Fibroblast of villous mesenchyme (primary cell): ENCODE results near the gene COL15A1. TPM values are rescaled to one million over a fixed set of nuclear protein-coding genes. Genes with fewer than 3 reads are reported as not detected.

Experiments used
- DNase-seq: peaks from one replicate; pipeline ENCODE4 v3.0.0-alpha.2; 2010; ENCODE audit warnings: low read depth
- H3K4me3 ChIP-seq: 2 replicates; pipeline ENCODE4 v1.5.1; 2011; ENCODE audit warnings: low read depth, mild to moderate bottlenecking, low read length
- total RNA-seq: library from RNA; depleted of rRNA; stranded (reverse); fragments of >200 nt; gene quantifications from 2 replicates; pipeline ENCODE4 v1.2.3, GENCODE V29; 2012
- TF ChIP-seq, protein P1 (sequence below): IDR thresholded peaks from 2 replicates; pipeline ENCODE4 v1.5.1; 2012; ENCODE audit warnings: low read depth, mild to moderate bottlenecking, low read length; ENCODE audit not compliant: insufficient read depth

Gene COL15A1
- total RNA-seq, 1 donor, result 1.7 TPM

DNA sequence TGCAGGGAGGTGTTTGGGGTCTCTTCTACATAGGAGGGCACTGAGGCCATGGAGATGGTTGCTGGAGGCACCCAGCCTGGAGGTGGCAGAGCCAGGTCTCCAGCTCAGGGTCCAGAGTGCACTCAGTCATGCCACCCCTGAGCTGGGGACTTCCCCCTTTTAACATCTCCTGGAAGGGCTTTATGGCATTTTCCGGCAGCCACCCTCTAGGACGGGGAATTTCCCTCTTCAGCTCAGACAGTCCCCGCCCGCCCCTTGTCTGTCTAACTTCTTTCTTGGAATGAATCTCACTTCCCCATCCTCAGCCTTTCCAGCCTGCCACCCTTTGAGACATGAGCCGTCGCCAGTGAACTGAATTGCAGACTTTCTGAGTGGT lies 49.9 kb downstream of the COL15A1 start:
- TF ChIP-seq, protein P1, sequence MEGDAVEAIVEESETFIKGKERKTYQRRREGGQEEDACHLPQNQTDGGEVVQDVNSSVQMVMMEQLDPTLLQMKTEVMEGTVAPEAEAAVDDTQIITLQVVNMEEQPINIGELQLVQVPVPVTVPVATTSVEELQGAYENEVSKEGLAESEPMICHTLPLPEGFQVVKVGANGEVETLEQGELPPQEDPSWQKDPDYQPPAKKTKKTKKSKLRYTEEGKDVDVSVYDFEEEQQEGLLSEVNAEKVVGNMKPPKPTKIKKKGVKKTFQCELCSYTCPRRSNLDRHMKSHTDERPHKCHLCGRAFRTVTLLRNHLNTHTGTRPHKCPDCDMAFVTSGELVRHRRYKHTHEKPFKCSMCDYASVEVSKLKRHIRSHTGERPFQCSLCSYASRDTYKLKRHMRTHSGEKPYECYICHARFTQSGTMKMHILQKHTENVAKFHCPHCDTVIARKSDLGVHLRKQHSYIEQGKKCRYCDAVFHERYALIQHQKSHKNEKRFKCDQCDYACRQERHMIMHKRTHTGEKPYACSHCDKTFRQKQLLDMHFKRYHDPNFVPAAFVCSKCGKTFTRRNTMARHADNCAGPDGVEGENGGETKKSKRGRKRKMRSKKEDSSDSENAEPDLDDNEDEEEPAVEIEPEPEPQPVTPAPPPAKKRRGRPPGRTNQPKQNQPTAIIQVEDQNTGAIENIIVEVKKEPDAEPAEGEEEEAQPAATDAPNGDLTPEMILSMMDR, result no peak
- no peak overlapping the region for H3K4me3 ChIP-seq
- DNase-seq, result no peak

DNA sequence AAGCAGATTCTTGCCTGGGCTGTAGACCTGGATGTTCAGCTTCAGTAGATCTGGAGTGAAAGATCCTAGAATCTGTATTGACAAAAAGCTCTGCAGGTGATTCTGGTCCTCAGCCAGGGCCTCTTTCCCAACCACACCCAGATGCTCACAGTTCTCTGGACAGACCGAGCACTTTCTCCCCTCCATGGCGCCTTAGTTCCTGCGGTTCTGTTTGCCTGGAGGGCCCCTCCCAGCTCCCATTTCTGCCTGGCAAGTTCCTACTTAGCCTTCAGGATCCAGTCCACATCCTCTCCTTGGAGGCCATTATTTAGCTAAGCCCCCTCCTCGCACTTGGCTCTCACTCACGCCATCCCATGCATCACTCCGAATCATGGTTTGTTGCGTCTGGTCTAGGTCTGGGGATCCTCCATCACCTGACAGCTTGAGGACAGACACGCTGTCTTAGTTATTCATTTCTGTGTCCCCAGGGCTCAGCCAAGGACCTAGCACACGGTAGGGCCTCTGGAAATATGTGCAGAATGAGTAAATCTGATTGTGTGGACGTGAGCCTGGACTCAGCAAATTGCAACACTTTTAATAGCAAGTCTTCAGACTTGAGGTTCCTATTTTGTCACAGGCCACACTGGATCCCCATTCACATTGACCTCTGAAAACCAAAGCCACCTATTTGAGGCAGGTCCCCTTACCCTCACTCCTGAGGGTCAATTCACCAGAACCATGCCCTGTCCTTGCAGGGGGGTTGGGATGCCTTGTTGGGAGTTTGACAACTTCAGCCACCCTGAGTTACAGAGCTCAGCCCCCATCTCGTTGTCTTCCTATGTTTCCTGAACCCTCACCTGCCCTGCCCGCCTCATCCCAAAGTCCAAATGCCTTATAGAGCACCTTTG lies 50.7 kb downstream of the COL15A1 start:
- no peak for DNase-seq
- TF ChIP-seq, protein P1, result no peak

DNA sequence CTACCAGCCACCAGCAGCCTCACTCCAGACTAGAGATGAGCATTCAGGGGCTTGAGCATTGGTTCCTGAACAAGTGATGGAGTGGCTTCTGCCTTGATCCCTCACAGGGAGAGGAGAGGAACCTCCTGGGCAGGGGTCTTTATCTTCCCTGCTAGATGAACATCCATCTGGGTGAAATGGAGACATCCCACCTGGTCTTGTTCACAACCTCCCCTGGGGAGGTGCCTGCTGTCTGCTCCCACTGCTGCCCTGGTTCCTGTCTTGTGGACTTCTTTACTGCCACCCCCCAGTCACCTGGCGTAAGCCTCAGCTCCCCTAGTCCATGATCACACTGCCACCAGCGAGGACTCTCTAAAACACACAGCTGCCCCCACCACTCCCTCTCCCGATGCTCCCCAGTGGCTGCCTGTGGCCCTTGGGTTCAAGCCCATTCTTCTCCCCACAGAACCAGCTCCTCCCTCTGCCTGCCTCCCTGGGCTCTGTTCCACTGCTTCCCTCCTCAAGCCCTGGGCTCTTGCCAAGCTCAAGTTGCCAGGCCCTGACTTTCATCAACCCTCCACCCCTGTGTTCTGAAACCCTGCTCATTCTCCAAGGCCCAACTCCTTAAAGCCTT lies 51.5 kb downstream of the COL15A1 start:
- DNase-seq, result no peak
- TF ChIP-seq, protein P1, result no peak
- H3K4me3 ChIP-seq, result no peak overlapping the region

More for the DNA sequence above, 50.7 kb downstream of the COL15A1 start:
- no peak overlapping the region for H3K4me3 ChIP-seq

DNA sequence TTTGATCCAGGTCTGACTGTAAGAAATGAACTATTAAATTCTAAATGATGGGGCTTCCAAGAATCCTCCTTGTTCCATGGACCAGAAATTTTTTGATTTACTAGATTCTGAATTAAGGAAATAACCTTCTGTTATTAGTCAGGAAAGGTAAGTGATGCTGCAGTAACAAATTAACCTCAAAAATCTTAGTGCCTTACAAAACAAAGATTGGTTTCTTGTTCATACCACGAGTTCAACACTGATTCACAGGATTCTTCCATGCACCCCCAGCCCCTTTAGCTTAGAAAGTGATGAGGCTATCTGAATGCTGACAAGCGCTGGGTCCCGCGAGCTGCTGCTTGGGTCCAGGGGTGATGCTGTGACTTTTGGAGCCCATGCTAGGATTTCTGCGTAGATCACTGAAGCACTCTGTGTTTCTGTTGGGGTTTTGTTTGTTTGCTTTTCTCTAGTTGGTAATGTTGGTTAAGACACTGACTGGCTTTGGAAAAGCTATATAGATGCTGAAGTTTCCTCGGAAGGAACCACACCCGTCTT lies 52.3 kb downstream of the COL15A1 start:
- TF ChIP-seq, protein P1, result no peak
- no peak for DNase-seq
- H3K4me3 ChIP-seq, result no peak overlapping the region

DNA sequence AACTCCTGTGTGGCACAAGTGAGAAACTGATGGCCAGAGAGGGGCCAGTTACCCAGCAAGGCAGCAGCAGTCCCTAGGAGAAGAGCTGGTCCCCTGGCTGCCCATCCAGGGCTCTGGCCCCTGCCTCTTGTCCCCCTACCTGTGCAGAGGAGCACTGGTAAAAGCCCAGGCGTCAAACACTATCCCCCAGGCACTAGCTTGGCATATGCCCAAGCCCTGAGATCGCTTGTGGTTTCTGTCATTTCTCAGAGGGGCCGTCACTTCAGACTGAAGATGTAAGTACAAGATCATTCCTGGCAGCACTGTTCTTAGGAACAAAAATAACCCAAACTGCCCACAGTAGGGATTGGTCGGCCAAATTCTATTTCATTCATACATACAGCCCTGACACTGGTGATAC lies 53.9 kb downstream of the COL15A1 start:
- TF ChIP-seq, protein P1, result no peak
- DNase-seq, result peak; percentile 74
- H3K4me3 ChIP-seq, result no peak overlapping the region

DNA sequence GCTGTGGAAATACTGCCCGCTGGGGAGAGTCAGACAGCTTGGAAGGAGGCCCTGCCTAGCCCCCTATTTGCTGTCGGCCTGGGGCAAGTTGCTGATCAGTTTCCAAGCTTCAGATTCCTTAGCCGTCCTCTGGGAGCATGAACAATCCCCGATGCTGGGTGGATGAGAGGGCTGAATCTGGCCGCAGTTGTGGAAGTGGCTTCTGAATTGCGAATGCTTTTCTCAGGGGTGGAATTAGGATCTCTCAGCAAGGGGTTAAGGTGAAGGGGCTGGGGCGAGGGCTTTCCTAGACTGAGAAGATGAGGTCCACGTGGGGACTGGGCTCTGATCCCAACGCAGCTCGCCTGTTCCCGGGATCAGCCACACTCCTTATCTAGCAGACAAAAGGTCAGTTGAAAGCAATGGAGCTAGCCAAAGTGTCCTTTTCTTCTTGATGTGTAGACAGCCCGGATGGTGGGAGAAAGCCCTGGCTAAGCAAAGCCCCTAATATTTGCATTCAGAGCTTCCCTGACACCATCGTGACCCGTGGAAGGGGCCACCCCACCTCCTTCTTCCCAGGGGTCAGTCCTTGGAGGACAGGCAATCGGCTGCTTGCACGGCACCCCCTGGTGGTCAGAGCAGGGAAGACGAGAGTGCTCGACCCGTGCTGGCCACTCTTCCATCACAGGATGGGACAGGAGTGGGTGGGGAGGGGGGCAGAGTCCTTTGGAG lies 54.9 kb downstream of the COL15A1 start:
- H3K4me3 ChIP-seq, result no peak overlapping the region
- TF ChIP-seq, protein P1, result peak; percentile 95

More for the DNA sequence above, 54.9 kb downstream of the COL15A1 start:
- DNase-seq, result peak; percentile 75
